Stimulated activated CD4-positive, alpha-beta T cell treated with anti-CD3 and anti-CD28 coated beads, Interleukin-4, amount 100 ng/mL, for 48 hours (primary cell): ENCODE measurements around the gene SDHB.

Experiments
- DNase-seq, 2 donors: peaks; one replicate each; pipeline ENCODE4 v3.0.0-alpha.2; 2020; ENCODE audit warnings: low read depth in 2 of 2

SDHB gene

DNA sequence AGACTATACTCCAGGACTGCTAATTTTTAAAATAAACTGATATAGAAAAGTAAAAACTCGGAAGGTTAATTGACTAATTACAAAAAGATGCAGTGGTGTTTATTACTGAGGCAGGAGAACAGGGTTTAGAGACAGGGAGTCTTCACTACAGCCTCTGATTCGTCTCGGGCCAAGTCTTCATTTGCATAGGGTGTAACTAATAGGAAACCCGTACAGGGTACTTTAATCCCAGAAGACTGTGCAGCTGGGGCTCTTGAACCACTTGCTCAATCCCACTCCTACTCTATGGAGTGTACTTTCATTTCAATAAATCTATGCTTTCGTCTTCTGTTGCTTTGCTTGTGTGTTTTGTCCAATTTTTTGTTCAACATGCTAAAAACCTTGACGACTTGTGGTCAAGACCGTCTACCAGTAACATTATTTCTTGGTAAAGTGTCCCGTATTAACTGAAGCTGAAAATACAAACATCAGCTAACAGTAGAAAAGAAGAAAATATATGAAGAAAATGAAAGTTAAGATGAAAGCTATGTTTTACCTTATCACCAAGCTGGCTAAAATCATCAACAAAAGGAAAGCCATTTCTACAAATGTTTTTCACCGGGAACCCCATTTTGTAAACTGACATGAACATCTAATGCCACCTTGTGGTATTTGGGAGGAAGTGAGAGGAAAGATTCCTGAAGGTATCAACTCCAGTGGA is 8.0 kb downstream of the SDHB start:
- DNase-seq = no peak

DNA sequence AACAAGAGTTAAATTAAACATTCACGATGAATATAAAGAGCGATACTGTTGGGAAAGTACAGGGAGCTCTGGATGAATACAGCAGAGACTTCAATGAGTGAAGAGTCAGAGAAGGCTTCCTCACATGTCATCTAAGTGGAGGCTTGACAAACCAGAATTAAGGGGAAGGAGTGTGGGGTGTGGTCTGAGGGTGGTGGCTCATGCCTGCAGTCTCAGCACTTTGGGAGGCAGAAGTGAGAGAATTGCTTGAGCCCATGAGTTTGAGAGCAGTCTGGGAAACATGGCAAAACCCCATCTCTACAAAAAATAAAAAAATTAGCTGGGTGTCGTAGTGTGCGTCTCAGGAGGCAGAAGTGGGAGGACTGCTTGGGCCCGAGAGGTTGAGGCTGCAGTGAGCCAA is 8.7 kb downstream of the SDHB start:
- DNase-seq = no peak

DNA sequence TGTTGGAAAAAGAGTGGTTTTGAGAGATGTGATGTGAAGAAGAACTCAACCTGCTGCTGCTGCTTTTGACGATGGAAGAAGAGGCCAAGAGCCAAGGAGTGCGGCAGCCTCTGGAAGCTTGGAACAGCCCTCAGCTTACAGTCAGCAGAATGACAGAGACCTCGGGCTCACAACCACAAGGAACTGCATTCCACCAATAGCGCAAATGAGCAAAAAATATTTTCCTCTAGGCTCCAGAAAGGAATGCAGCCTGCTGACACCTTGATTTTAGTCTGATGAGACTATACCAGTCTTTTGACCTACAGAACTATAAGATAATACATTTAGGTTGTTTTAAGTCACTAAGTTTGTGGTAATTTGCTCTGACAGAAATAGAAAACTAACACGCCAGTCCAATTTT is 10.2 kb downstream of the SDHB start:
- DNase-seq = no peak

DNA sequence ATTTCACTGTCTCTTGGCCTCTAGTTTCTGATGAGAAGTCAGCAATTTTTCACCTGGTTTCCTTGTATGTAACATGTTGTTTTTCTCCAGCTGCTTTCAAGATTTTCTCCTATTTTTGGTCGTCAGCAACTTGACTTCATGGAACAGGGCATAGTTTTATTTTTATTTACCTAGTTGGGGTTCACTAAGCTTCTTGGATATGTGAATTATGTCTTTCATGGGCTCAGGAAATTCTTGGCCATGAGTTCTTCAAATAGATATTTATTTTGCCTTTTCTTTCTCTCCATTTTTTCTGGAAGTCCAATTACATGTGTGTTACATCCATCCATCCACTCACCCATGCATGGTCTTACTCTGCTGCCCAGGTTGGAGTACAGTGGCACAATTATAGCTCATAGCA is 13.7 kb downstream of the SDHB start:
- DNase-seq = no peak

DNA sequence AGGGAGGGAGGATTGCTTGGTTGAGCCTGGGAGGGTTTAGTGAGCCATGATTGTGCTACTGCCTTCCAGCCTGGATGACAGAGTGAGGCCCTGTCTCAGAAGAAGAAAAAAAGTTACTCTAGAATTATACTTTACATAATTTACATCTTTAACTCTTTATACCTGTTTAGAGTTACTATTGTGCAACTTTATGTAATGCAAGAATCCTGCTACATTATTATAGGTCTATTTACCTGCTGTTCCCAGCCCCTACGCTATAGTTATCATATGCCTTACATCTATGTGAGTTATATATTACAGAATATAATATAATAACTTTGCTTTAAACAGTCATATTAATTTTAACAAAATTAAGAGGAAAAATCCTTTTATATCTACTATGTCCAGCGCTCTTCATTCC is 14.3 kb downstream of the SDHB start:
- no peak for DNase-seq

DNA sequence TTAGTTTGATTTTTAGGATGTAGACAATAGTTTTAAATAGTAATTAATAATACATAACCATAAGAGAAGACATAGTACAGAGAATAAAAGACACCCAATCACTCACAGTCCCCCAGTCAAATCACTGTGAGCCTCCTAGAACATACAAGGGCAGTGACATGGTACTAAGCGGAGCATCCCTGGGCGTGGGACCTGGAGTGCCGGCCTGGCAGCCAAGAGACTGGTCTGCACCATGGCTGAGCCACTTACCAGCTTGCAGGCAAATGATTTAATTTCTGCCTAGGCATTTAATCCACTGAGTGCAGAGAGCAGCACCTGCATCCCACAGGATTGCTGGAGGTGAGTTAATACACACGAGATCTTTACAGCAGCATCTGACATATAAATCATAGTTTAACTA is 20.4 kb downstream of the SDHB start:
- no peak for DNase-seq

DNA sequence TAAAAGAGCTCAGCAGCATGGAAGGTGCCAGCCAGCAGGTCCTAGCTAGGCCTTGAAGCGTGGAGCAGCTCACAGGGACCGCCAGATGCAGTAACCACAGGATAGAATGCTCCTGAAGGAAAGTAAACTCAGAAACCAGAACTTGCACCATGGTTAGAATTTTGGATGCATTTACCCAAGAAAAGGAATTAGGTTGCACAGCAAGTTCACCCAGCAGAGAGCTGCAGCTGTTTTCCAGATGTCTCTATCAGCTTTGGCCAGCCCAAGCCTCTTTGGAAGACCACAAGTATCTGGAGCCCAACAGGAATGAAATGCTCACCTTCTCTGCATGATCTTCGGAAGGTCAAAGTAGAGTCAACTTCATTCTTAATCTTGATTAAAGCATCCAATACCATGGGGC is 21.1 kb downstream of the SDHB start:
- no peak for DNase-seq

DNA sequence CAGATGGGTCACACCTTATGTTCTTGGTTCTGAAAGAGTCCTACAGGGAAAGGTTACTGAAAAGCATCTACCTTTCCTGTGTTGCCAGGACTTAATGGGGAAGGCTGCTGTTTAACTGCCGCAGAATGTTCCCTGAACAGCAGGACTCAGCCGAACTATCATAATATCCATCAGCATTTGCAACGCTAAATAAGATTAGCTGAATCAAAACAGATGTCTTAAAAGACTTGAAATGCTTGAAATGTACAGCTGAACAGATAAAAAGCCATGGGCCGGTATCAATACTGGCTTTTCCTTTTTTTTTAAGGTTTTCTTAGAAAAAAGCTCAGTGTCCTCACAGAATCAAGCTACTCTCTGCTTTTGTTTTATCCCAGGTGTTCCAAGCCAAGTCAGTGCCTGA is 22.4 kb downstream of the SDHB start:
- DNase-seq = no peak

DNA sequence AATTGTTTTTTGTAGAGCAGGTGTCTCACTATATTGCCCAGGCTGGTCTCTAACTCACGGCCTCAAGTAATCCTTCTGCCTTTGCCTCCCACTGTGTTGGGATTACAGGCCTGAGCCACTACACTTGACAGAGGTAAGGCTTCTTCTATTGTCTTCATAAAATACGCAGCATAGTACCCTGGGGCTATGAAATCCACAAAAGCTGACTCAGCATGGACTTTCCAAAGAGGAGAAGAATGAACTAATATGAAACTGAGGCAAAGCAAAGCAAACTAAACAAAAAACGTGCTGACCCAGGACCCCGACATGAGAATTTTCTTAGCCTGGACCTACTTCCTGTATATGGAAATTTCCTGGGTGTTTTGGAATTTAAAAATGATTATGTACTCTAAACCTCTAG is 23.6 kb downstream of the SDHB start:
- DNase-seq = no peak

DNA sequence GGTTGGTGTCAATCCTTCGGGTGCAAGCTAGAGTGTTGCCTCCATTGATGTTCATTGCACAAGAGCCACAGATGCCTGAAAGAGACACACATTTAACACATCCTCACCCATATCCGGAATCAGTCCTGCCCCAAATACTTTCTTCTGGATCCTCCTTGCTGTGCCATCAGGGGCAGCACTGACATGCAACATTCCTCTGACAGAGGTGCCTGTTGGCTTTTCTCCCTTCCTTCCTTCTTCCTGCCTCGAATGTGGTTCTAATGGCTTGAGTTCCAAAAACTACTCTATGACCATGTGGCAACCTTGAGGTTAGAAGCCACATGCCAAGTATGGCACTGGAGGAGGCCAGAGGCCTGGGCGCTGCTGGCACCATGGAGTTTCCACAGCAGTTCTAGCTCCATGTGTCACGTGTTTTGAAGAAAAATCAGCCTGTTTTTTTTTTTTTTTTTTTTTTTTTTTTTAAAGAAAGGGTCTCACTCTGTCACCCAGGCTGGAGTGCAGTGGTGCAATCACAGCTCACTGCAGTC is 25.1 kb downstream of the SDHB start:
- DNase-seq = no peak

DNA sequence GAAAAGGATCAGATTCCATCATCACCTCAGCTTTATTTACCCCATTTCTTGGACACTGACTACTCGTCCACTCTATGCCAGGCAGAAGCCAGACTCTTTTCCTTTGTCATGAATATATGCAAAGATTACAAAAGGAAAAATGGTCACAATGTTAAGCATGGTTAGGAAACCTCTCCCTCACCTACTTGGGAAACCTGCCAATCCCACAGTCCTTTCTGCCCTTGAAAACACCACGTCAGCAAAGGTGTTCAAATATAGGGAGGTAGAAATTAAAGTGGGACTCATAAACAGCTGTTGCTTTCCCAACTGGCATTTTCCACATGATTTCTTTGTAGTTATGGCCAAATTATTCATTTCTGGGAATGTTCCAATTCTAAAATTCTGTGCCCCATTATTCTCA is 25.9 kb downstream of the SDHB start:
- no peak for DNase-seq

DNA sequence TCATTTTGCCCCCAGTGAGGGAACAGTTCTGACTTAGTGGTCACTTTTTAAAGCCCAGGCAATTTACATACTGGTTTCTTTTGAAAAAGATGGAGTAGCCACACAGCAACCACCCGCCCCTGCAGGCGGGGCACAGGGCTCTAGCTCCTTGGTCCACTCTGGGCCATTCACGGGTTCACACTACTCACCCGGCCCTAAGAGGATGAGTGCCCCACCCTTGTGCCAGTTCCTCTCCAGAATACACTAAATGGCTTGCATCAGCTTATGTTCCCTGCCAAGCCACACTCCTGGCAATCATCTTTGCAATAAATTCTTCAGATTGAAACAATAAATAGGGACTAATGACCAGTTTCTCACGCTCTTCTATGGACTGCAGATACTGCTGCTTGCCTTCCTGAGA is 26.4 kb downstream of the SDHB start:
- no peak for DNase-seq

DNA sequence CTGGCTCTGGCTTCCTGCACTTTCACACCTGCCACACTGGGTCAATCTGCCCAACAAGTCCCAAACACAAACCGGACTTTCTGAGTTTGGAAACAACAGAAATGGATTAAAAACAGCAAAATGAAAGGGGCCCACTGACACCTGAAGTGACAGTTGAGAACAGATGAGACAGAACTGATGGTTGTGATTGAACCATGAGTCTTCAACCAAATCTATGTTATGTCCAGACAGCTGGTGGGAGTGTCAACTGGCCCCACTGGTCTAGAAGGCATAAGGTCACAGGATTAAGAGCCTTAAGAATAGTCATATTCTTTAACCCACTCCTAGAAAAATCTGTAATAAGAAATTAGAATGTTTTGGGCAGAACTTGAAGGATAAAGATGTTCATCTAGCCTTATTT is 29.1 kb downstream of the SDHB start:
- no peak for DNase-seq

DNA sequence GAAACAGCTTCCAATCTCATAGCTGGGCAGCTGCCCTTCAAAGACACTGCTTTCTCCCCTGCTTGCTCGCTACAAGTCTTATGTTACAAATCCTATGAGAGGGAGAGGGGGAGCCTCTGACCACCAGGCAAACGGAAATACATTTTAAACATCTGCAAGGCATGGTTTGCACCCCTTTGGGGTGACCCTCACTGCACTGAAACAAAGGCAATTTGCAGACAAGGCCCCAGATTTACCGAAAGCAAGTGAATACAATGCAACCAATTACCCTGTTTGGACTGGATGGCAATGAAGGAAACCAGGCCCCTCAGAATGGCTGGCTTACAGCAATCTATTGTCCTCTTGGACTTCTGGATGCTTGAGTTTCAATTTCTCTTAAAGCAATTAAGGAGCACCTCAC is 30.3 kb downstream of the SDHB start:
- no peak for DNase-seq

DNA sequence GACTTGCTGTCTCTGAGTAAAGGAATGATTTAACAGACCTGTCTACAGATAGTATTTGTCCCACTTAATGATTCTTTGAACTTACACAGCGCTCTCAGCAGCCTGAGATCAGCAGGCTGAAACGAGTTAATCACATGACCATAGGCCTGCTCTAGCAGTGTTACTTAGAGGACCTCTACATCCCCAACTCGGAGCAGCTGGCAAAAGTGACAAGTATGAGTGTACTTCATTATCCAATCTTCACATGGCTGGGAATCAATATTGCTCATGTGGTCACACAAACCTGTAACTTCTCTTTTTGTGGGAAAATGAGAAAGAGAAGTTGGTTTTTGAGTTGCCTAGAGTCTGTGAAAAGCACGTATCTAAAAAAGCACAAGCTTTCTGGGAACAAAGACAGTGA is 30.7 kb downstream of the SDHB start:
- no peak for DNase-seq

DNA sequence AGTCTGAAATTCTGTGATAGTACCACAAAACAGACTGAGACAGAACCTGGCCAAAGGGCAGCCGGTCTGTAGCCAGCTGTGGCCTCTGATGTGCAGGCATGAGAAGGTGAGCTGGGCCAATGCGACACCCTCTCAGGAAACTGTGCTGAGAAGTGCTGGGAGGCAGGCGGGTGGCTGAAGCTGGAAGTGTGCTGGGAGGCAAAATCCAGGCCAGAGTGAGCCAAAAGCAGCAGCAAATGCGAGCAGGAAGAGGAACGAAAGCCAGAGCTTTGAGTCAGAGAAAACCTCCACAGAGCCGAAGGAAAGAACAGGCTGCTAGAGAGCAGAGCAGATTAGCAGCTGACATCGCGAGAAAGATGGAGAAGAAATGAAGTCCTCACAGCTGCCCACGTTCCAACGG is 31.9 kb downstream of the SDHB start:
- no peak for DNase-seq

DNA sequence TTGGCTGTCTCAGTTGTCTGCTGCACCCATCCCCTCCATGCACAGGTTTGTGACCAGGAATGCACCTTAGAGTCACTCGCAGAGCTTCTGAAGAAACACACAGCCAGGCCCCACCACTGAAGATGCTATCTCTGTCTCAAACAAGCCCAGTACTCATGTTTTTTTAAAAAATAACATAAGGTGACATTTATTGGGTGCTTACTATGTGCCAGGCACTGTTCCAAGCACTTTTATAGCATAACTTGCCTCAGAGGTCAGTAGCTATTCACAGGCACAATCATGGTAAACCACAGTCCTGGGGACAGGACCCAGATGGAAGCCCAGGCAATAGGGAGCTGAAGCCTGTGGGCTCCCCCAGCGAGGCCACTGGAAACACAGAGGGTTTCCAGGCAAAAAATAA is 33.3 kb downstream of the SDHB start:
- DNase-seq = no peak

DNA sequence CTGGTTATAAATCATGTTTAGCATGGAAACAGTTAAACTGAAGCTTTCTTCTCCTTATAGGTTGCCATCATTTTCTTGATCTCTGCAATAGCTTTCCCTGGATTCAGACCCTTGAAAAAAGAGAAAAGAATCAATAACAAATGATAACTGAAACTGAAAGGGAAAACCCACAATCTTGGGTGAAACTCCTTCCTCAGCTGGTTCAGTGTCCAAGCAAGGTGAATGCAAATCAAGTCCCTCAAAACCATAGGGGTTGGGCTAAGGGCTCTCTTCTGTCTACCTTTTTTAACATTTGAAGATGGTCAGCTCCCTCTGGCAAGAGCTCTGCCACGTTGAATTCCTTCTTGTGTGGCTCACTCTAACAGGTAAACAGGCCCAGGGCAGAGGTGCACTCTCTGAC is 35.0 kb downstream of the SDHB start:
- no peak for DNase-seq

DNA sequence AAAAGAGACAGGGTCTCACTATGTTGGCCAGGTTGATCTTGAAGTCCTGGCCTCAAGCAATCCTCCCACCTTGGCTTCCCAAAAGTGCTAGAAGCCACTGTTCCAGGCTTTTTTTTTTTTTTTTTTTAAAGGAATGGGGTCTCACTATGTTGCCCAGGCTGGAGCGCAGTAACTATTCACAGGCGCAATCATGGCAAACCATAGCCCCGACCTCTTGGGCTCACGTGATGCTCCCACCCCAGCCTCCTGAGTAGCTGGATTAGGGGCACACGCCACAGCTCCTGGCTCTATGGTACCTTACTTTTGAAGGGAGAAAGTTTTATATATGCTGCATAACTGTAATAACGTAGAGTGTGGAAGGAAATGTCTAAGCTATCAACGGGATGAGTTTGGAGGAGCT is 36.4 kb downstream of the SDHB start:
- no peak for DNase-seq

DNA sequence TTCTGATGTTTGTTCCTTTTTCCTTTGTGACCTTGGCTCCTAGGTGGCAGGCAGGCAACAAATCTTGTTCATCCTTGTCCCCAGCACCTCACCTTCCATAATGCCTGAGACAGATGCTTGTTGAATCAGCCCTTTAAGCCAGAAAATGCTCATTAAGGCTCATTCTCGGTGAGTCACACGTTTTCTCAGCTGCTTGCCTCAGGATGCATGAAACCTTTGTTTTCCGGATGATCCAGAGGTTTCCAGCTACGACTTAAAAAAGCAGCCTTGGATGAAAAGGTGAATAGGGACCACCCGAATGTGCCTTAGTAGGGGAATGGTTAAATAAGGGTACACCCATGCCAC is 37.5 kb downstream of the SDHB start:
- no peak for DNase-seq

DNA sequence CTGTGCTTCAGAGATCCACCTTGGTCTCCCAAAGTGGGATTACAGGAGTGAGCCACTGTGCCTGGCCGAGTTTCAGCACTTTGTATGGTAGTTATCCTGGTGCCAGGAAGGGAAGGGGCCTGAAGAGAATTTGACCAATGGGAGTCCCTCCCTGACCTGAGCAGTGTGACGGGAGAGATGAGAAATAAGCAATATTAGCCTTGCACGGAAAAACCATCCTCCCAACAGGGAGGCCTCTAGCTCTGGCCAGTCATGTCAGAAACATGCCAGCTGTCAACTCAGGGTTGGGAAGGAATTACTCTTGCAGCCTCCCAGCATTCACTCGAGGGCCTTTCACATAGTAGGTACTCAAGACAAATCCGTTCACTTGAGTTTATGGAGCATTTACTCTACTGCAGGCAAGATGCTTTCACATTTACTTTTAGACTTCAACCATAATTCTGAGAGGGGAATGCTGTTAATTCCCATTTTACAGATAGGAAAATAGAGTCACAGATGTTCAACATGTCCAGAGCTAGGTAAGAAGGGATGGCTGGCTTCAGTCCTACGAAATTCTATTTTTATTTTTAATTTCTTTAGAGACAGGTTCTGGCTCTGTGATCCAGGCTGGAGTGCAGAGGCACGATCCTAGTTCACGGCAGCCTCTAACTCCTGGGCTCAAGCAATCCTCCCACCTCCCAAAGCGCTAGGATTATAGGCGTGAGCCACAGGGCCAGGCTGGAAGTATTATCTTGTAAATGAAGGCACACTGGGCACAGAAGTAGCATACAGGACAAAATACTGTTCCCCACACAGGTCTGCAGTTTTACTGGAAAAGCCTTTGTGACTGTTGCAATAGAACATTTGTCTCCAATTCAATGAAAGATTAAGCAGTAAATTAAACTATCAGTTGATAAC is 38.9 kb downstream of the SDHB start:
- no peak for DNase-seq

DNA sequence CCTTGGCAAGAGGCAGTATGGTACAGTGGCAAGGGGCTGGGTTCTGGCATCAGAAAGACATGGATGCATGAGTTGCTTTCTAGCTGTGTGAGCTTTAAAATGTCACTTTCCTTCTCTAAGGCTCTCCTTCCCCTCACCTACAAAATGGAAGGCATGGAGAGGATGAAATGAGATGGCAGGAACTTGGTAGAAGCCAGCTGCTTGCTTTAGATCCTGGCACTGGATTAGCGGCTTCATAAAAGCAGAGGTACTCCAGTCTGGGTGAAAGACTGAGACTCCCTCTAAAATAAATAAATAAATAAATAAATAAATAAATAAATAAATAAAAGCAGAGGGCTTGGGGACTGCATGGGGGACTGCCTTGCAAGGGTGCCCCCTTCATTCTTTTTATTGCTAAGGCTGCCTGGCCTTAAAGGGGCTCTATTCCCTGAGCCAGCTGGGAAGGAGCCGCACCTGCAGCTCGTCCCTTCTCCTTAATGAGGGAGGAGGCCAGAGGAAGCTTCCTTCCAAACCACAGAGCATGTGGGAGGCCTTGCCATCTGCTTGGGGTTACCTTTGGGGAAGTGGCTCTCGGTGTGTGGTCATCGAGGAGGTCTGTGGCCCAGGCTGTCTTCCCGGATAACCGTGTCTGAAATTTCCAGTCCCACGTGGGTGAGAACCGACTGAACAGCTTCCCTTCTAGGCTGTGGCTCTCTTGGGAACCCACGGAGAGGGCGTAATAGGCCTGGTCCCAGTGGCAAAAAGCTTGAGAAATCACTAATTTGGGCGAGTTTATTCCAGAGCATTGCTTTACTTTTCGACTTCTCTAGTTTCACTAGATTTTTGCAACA is 40.1 kb downstream of the SDHB start:
- DNase-seq = no peak
